CD4-positive, alpha-beta T cell (primary cell): Measurements from ENCODE around the gene RAD52. TPM values are rescaled to one million over a fixed set of nuclear protein-coding genes. Genes with fewer than 3 reads are reported as not detected.
A peak's percentile ranks its signal among the peaks of the same experiment; 100 is the strongest.

ENCODE experiments used
- ATAC-seq: fragments of 200-7000 bp; cut with Tn5 transposase; one replicate; pipeline ENCODE4 v1.10.0; 2022; ENCODE audit warnings: mild to moderate bottlenecking; ENCODE audit not compliant: poor library complexity
- CTCF ChIA-PET: fragments of 350-600 bp; sonication (Branson Sonifier 250); formaldehyde crosslinking; loops from one replicate; lab custom pipeline; 2021; ENCODE audit warnings: antibody characterized with exemption, inconsistent platforms; lab: Charles Lee
- POLR2A ChIA-PET: fragments of 350-600 bp; sonication (Branson Sonifier 250); formaldehyde crosslinking; loops from one replicate; lab custom pipeline; 2021; ENCODE audit warnings: antibody characterized with exemption, inconsistent platforms; lab: Charles Lee
- DNase-seq, 14 experiments: peaks; one replicate each; pipeline ENCODE4 v3.0.0-alpha.2; 2013 to 2020; ENCODE audit warnings: mixed read lengths in 2 of 14
- H3K27ac ChIP-seq, 2 donors: one replicate each; pipeline versions ENCODE4 v1.5.1 to v1.7.0; 2013; ENCODE audit warnings: low read length in 2 of 2, low read depth in 1 of 2, mild to moderate bottlenecking in 1 of 2
- H3K27me3 ChIP-seq, 2 experiments: 1 replicate in 1 of 2; 2 replicates in 1 of 2; pipeline versions ENCODE4 v1.6.1 to v1.7.0; 2013; ENCODE audit warnings: low read length in 2 of 2, control low read depth in 1 of 2, mild to moderate bottlenecking in 1 of 2, moderate library complexity in 1 of 2; ENCODE audit not compliant: insufficient read depth in 2 of 2, control insufficient read depth in 1 of 2
- H3K36me3 ChIP-seq: one replicate; pipeline ENCODE4 v1.6.1; 2013; ENCODE audit warnings: low read length, control low read depth; ENCODE audit not compliant: insufficient read depth
- H3K4me1 ChIP-seq: one replicate; pipeline ENCODE4 v1.6.1; 2013; ENCODE audit warnings: low read length, control low read depth; ENCODE audit not compliant: insufficient read depth
- H3K4me3 ChIP-seq: one replicate; pipeline ENCODE4 v1.5.1; 2013; ENCODE audit warnings: mild to moderate bottlenecking, low read length, moderate library complexity
- H3K9me3 ChIP-seq, 2 experiments: 1 replicate in 1 of 2; 2 replicates in 1 of 2; pipeline versions ENCODE4 v1.6.1 to v1.7.0; 2013; ENCODE audit warnings: low read length in 2 of 2, mild to moderate bottlenecking in 2 of 2, control low read depth in 1 of 2, moderate library complexity in 1 of 2; ENCODE audit not compliant: control insufficient read depth in 1 of 2, insufficient read depth in 1 of 2
- H3K27ac Mint-ChIP-seq: one replicate; pipeline ENCODE4 v1.8.0; 2020; ENCODE audit warnings: mixed read lengths
- H3K27me3 Mint-ChIP-seq: one replicate; pipeline ENCODE4 v1.8.0; 2021; ENCODE audit warnings: mixed read lengths
- H3K36me3 Mint-ChIP-seq: one replicate; pipeline ENCODE4 v1.8.0; 2021; ENCODE audit warnings: low read depth, mixed read lengths
- H3K4me1 Mint-ChIP-seq: one replicate; pipeline ENCODE4 v1.8.0; 2021; ENCODE audit warnings: low read depth, mixed read lengths
- H3K4me3 Mint-ChIP-seq: one replicate; pipeline ENCODE4 v1.8.0; 2020; ENCODE audit warnings: mild to moderate bottlenecking, mixed read lengths
- H3K9me3 Mint-ChIP-seq: one replicate; pipeline ENCODE4 v1.8.0; 2020; ENCODE audit warnings: mixed read lengths
- CTCF ChIP-seq: fragments of 200-600 bp; IDR thresholded peaks from one replicate; pipeline ENCODE4 v1.8.0; 2022; ENCODE audit warnings: antibody characterized with exemption, mild to moderate bottlenecking
- intact Hi-C, 2 experiments: fragments of 100-400 bp; cut with DNase I in 1 of 2; cut with micrococcal nuclease in 1 of 2; formaldehyde crosslinking; loops; one replicate each; pipeline versions ENCODE4 v1.15.1 to v1.9.0; 2023 to 2025; cut with DNase I, micrococcal nuclease
- total RNA-seq, 174 experiments: library from RNA in 2 of 174; stranded (reverse) in 2 of 174; gene quantifications; one replicate each; pipeline ENCODE4 v1.2.3 and lab custom pipeline; 2021 to 2026

Gene RAD52
- total RNA-seq, 2 experiments from 2014 or later, result 7.0 to 8.1 TPM

GRCh38 chr12:909861-910260 is 39.6 kb downstream of the RAD52 start:
- peaks cover 3% of the 10 kb centered on the region for H3K4me1 ChIP-seq
- TF ChIP-seq CTCF, result no peak
- no peak overlapping the region for H3K27ac ChIP-seq
- ATAC-seq (no peak), DNase-seq (no peak)
- intact Hi-C loops, result loop anchor here in 1 of 2 experiments (5.0 kb wide), 1 partner anchor 37 kb away; the partner anchor contains the start of gene RAD52
- H3K27ac Mint-ChIP-seq, result peak overlapping the region; percentile 1
- H3K4me3 Mint-ChIP-seq, result no peak overlapping the region
- H3K4me1 Mint-ChIP-seq, result peaks cover 30% of the 10 kb centered on the region
- no peaks in the 10 kb centered on the region for H3K9me3 ChIP-seq
- H3K4me3 ChIP-seq, result no peak overlapping the region
- H3K27me3 ChIP-seq, result no peaks in the 10 kb centered on the region
- CTCF ChIA-PET, result interaction anchor here (1.2 kb wide), 1 partner anchor 39 kb away, joined by 3 read pairs; the partner anchor contains the start of gene RAD52
- H3K27me3 Mint-ChIP-seq, result no peaks in the 10 kb centered on the region
- POLR2A ChIA-PET, result no interaction called here
- H3K36me3 ChIP-seq, result peaks cover 97% of the 10 kb centered on the region
- H3K9me3 Mint-ChIP-seq, result no peaks in the 10 kb centered on the region
- peaks cover 94% of the 10 kb centered on the region for H3K36me3 Mint-ChIP-seq

- Mint-ChIP-seq H3K4me1 (peaks cover 43% of the 10 kb centered on the region), H3K27me3 (no peaks in the 10 kb centered on the region), H3K4me3 (no peak overlapping the region), H3K27ac (peak overlapping the region; percentile 17), H3K36me3 (peaks cover 95% of the 10 kb centered on the region), H3K9me3 (no peaks in the 10 kb centered on the region)
- peaks cover 97% of the 10 kb centered on the region for H3K36me3 ChIP-seq
- no peak overlapping the region for H3K4me3 ChIP-seq
- no peak for TF ChIP-seq CTCF
- no peaks in the 10 kb centered on the region for H3K27me3 ChIP-seq
- DNase-seq (no peak), ATAC-seq (no peak)
- POLR2A ChIA-PET, result no interaction called here
- no peaks in the 10 kb centered on the region for H3K4me1 ChIP-seq
- H3K27ac ChIP-seq, result no peak overlapping the region
- intact Hi-C loops, result loop anchor here in 1 of 2 experiments (5.0 kb wide), 1 partner anchor 40 kb away; the partner anchor contains the start of gene RAD52
- H3K9me3 ChIP-seq, result no peaks in the 10 kb centered on the region
- CTCF ChIA-PET, result interaction anchor here (0.6 kb wide), 1 partner anchor 42 kb away, joined by 3 read pairs; no protein-coding TSS in a partner anchor
Observed at GRCh38 chr12:907413-908185, 41.9 kb downstream of the RAD52 start.

- TF ChIP-seq CTCF, result no peak
- POLR2A ChIA-PET, result interaction anchor here (0.9 to 2.0 kb wide), 2 partner anchors 13 to 43 kb away, joined by 3 to 8 read pairs; partner anchors contain the start of gene RAD52
- H3K27ac ChIP-seq, result no peak overlapping the region
- Mint-ChIP-seq H3K27ac (peak overlapping the region; percentile 51), H3K4me3 (peak overlapping the region; percentile 57), H3K27me3 (no peaks in the 10 kb centered on the region), H3K4me1 (peaks cover 43% of the 10 kb centered on the region), H3K9me3 (no peaks in the 10 kb centered on the region), H3K36me3 (peaks cover 98% of the 10 kb centered on the region)
- DNase-seq (peak in 1 of 14 experiments; percentile 20), ATAC-seq (peak; percentile 60)
- CTCF ChIA-PET, result interaction anchor here (0.6 to 2.4 kb wide), 3 partner anchors 15 to 187 kb away, joined by 4 to 6 read pairs (median 4); partner anchors contain the start of gene RAD52
- H3K27me3 ChIP-seq, result no peaks in the 10 kb centered on the region
- no peak overlapping the region for H3K4me3 ChIP-seq
- H3K4me1 ChIP-seq, result no peaks in the 10 kb centered on the region
- intact Hi-C loops, result loop anchor here in 1 of 2 experiments (5.0 kb wide), 1 partner anchor 41 kb away; the partner anchor contains the start of gene RAD52
- H3K36me3 ChIP-seq, result peaks cover 96% of the 10 kb centered on the region
- no peaks in the 10 kb centered on the region for H3K9me3 ChIP-seq
Observed at GRCh38 chr12:906062-906585, 43.4 kb downstream of the RAD52 start.
